GM12878 (cell line): ENCODE results near the gene PRSS36. TPM values are rescaled to one million over a fixed set of nuclear protein-coding genes. Genes with fewer than 3 reads are reported as not detected.
A peak's percentile ranks its signal among the peaks of the same experiment; 100 is the strongest.

Experiments
- ATAC-seq: fragments of 200-7000 bp; cut with Tn5 transposase; 3 replicates; pipeline ENCODE4 v1.9.1; 2020; ENCODE audit warnings: mild to moderate bottlenecking, moderate library complexity
- BruUV-seq: library from RNA; stranded (reverse); fragments of 400-500 nt; replicated peaks from 2 replicates; lab custom pipeline; 2021; lab: Mats Ljungman, UMichigan
- CTCF ChIA-PET: fragments of 300-600 bp; sonication (Branson Sonifier 250); formaldehyde crosslinking; extraction: SDS; loops from one replicate; lab custom pipeline; 2021; ENCODE audit warnings: inconsistent platforms; lab: Yijun Ruan, JAX
- POLR2A ChIA-PET: fragments of 350-600 bp; formaldehyde crosslinking; extraction: SDS; loops from one replicate; lab custom pipeline; 2021; ENCODE audit warnings: inconsistent platforms; lab: Charles Lee
- RAD21 ChIA-PET: fragments of 300-600 bp; sonication (Branson Sonifier 250); formaldehyde crosslinking; loops from one replicate; lab custom pipeline; 2023; ENCODE audit warnings: antibody characterized with exemption; ENCODE audit not compliant: unreplicated experiment; lab: Charles Lee
- SMC1A ChIA-PET: fragments of 300-600 bp; sonication (Branson Sonifier 250); formaldehyde crosslinking; loops from one replicate; lab custom pipeline; 2023; ENCODE audit not compliant: unreplicated experiment, uncharacterized antibody; lab: Charles Lee
- DNase-seq: peaks from one replicate; pipeline ENCODE4 v3.0.0-alpha.2; 2011; ENCODE audit warnings: low read depth, low spot score
- FAIRE-seq: peaks from 3 replicates; lab custom pipeline; 2011; peaks lifted over from hg19 to GRCh38; lab: Jason Lieb, UNC
- H2AFZ ChIP-seq: 2 replicates; pipeline ENCODE4 v1.6.0; 2011; ENCODE audit warnings: low read depth, low read length, control low read depth; ENCODE audit not compliant: control insufficient read depth
- H3K27ac ChIP-seq: 2 replicates; pipeline ENCODE4 v1.5.1; 2011; ENCODE audit warnings: control low read depth; ENCODE audit not compliant: control insufficient read depth, insufficient read depth
- H3K27me3 ChIP-seq, 2 experiments: replicated peaks in 1 of 2; 2 replicates each; pipeline versions ENCODE4 v1.6.0 to v1.6.1; 2011; ENCODE audit warnings: low read length in 1 of 2; ENCODE audit not compliant: control insufficient read depth in 2 of 2, insufficient read depth in 2 of 2
- H3K36me3 ChIP-seq, 2 experiments: 2 replicates each; pipeline ENCODE4 v1.5.1; 2011; ENCODE audit warnings: low read length in 1 of 2; ENCODE audit not compliant: control insufficient read depth in 2 of 2, insufficient read depth in 2 of 2
- H3K4me1 ChIP-seq: 2 replicates; pipeline ENCODE4 v1.6.1; 2011; ENCODE audit warnings: mild to moderate bottlenecking, low read length, moderate library complexity, mixed read lengths; ENCODE audit not compliant: control insufficient read depth, insufficient read depth
- H3K4me2 ChIP-seq: 2 replicates; pipeline ENCODE4 v1.6.0; 2011; ENCODE audit warnings: control low read depth; ENCODE audit not compliant: control insufficient read depth, insufficient read depth
- H3K4me3 ChIP-seq: fragments of 200-600 bp; sonication (generic); 2 replicates; pipeline ENCODE4 v1.5.1; 2016
- H3K79me2 ChIP-seq: 2 replicates; pipeline ENCODE4 v1.6.0; 2011; ENCODE audit warnings: low read length; ENCODE audit not compliant: control insufficient read depth, insufficient read depth
- H3K9ac ChIP-seq: 2 replicates; pipeline ENCODE4 v1.8.0; 2011; ENCODE audit warnings: low read length, control low read depth, mixed read lengths; ENCODE audit not compliant: control insufficient read depth, insufficient read depth
- H3K9me3 ChIP-seq: replicated peaks from 3 replicates; pipeline ENCODE4 v1.5.1; 2011; ENCODE audit warnings: mild to moderate bottlenecking, low read length; ENCODE audit not compliant: control insufficient read depth, insufficient read depth
- H4K20me1 ChIP-seq: 2 replicates; pipeline ENCODE4 v1.6.0; 2011; ENCODE audit not compliant: control insufficient read depth, insufficient read depth
- IKZF1 ChIP-seq: fragments of 450-650 bp; conservative IDR thresholded peaks from 2 replicates; pipeline ENCODE4 v1.6.1; 2017; ENCODE audit warnings: antibody characterized with exemption, mild to moderate bottlenecking
- JUNB ChIP-seq: IDR thresholded peaks from 2 replicates; pipeline ENCODE4 v1.6.1; 2016; ENCODE audit warnings: antibody characterized with exemption, mild to moderate bottlenecking
- WGBS: methylation state at CpG from one replicate; pipeline ENCODE4 v1.1.6; 2016; ENCODE audit warnings: low lambda C conversion rate; ENCODE audit not compliant: insufficient replicate concordance, insufficient coverage; ENCODE audit errors: missing lambda C conversion rate; 5-methylcytosine and 5-hydroxymethylcytosine counted together
- in situ Hi-C: fragments of 300-500 bp; cut with MboI; formaldehyde crosslinking; loops from 9 replicates; pipeline ENCODE4 v1.14.3; 2018; ENCODE audit warnings: mixed read lengths
- intact Hi-C: fragments of 100-400 bp; cut with micrococcal nuclease; formaldehyde crosslinking; loops from one replicate; pipeline ENCODE4 v1.14.2; 2022; ENCODE audit not compliant: unreplicated experiment
- polyA plus RNA-seq, 11 experiments: library from polyadenylated mRNA; depleted of rRNA in 4 of 11; unstranded in 6 of 11; stranded (reverse) in 5 of 11; fragments of >200 nt; fragmentation: Nextera tagmentation in 4 of 11; fragmentation: Illumina TruSeq in 1 of 11; extraction: Ambion mirVana in 4 of 11; extraction: Trizol in 1 of 11; gene quantifications; 1 replicate in 1 of 11; 2 replicates in 10 of 11; pipeline versions ENCODE4 v1.2.1 to v1.2.3, GENCODE V29; 2011 to 2016; ENCODE audit warnings: inconsistent platforms in 2 of 11, missing spikeins in 2 of 11, low read depth in 1 of 11
- total RNA-seq, 4 experiments: library from RNA; depleted of rRNA in 3 of 4; stranded (reverse); fragments of >200 nt in 3 of 4; fragmentation: Illumina TruSeq in 1 of 4; extraction: Trizol in 1 of 4; gene quantifications; 2 replicates each; pipeline versions ENCODE4 v1.2.1 to v1.2.3, GENCODE V29; 2013 to 2021

Gene PRSS36
- total and polyA plus RNA-seq, 10 of the 15 experiments (the other 5 are each of a cell fraction or from before 2014, with no cell fraction given) = 0.11 to 1.1 (median 0.17) TPM; not detected in 3

- Histone ChIP-seq H3K4me2 (peak overlapping the region; percentile 89), H3K4me3 (no peak overlapping the region), H4K20me1 (peaks cover 3% of the 10 kb centered on the region; the same call in 1 of the 2 replicates), H3K4me1 (peaks cover 9% of the 10 kb centered on the region), H3K9ac (no peak overlapping the region; the same call in 1 of the 2 replicates), H3K9me3 (no peaks in the 10 kb centered on the region), H3K36me3 (no peaks in the 10 kb centered on the region), H3K27ac (no peak overlapping the region), H2AFZ (peak overlapping the region; percentile 84), H3K79me2 (no peaks in the 10 kb centered on the region), H3K27me3 (no peaks in the 10 kb centered on the region)
- ATAC-seq (no peak), FAIRE-seq (no peak), DNase-seq (no peak)
- no TSS peak for BruUV-seq
- POLR2A ChIA-PET = interaction anchor here (0.9 to 2.1 kb wide), 7 partner anchors 24 to 190 kb away, joined by 3 to 24 read pairs (median 8); partner anchors contain the start of genes FUS, KAT8, PYCARD and ZNF646
- WGBS = 82% methylated on average over 21 of the region's 22 CpGs
- CTCF ChIA-PET = interaction anchor here (0.7 to 3.1 kb wide), 26 partner anchors 10 to 734 kb away, joined by 3 to 23 read pairs (median 8); partner anchors contain the start of genes FUS, HSD3B7, KAT8 and PYCARD
- RAD21 ChIA-PET = interaction anchor here (1.3 to 3.3 kb wide), 16 partner anchors 9 to 316 kb away, joined by 3 to 48 read pairs (median 7); partner anchors contain the start of genes ARMC5, FUS, HSD3B7 and ITGAX
- SMC1A ChIA-PET = interaction anchor here (1.0 to 2.0 kb wide), 13 partner anchors 14 to 301 kb away, joined by 3 to 12 read pairs (median 5); partner anchors contain the start of genes HSD3B7 and KAT8
- in situ Hi-C loops = loop anchor here (10.0 kb wide), 1 partner anchor 732 kb away; the partner anchor contains the start of gene ZNF267
- intact Hi-C loops = loop anchor here (2.0 to 5.0 kb wide), 4 partner anchors 36 to 190 kb away; partner anchors contain the start of genes BCKDK, ZNF646 and ZNF668
- 0 out of 2 replicates have a peak, but pooled peaks have one; percentile 8 for TF ChIP-seq IKZF1
- TF ChIP-seq JUNB = no peak
Measured at GRCh38 chr16:31143011-31143693, 6.7 kb downstream of the PRSS36 start.
